Urinary bladder (tissue), 4 donors: ENCODE measurements around the gene CHRNA3. TPM values are rescaled to one million over a fixed set of nuclear protein-coding genes. Genes with fewer than 3 reads are reported as not detected.

Experiments
- DNase-seq: peaks from one replicate; pipeline ENCODE4 v3.0.0-alpha.2; 2015; ENCODE audit errors: extremely low spot score
- H3K27ac ChIP-seq: one replicate; pipeline ENCODE4 v1.5.1; 2013; ENCODE audit warnings: low read depth, mild to moderate bottlenecking, moderate library complexity
- H3K36me3 ChIP-seq: one replicate; pipeline ENCODE4 v1.6.1; 2013; ENCODE audit warnings: mild to moderate bottlenecking, moderate library complexity; ENCODE audit not compliant: insufficient read depth
- H3K4me1 ChIP-seq: one replicate; pipeline ENCODE4 v1.6.1; 2013; ENCODE audit warnings: mild to moderate bottlenecking, moderate library complexity; ENCODE audit not compliant: insufficient read depth
- H3K4me3 ChIP-seq: one replicate; pipeline ENCODE4 v1.5.1; 2013; ENCODE audit warnings: low read depth, low read length
- WGBS: extraction: QIAGEN DNeasy Blood & Tissue Kit; methylation state at CpG from one replicate; pipeline ENCODE4 v1.1.7; 2013; 5-methylcytosine and 5-hydroxymethylcytosine counted together
- polyA plus RNA-seq: library from polyadenylated mRNA; stranded (reverse); fragments of 200-250 nt; gene quantifications from one replicate; pipeline ENCODE4 v1.2.3, GENCODE V29; 2013
- total RNA-seq: library from RNA; depleted of rRNA; stranded (reverse); fragments of >200 nt; gene quantifications from one replicate; pipeline ENCODE4 v1.2.3, GENCODE V29; 2014
- donor health status: healthy with polysubstance abuse.
- donor health status: healthy.

Gene CHRNA3
- total RNA-seq = 4.7 TPM
- polyA plus RNA-seq = 2.6 TPM

- H3K27ac ChIP-seq = no peak within 1 kb of the TSS
- no peak for DNase-seq
- H3K4me1 ChIP-seq = no peaks in the 10 kb centered on the region
- H3K36me3 ChIP-seq = no peaks in the 10 kb centered on the region
- H3K4me3 ChIP-seq = peak within 1 kb of the TSS; percentile 36
- 3% methylated on average over 102 of the region's 102 CpGs for WGBS
Measured at GRCh38 chr15:78620527-78621421, at the start of gene CHRNA3. Gene CHRNA3 (minus strand): TSS chr15:78620996. CDS start chr15:78620794, 202 bp downstream.

GRCh38 chr15:78668987-78669386, 48.2 kb upstream of the CHRNA3 start:
- no peak for DNase-seq

GRCh38 chr15:78667578-78668236, 46.9 kb upstream of the CHRNA3 start:
- Histone ChIP-seq H3K4me3 (no peak overlapping the region), H3K4me1 (no peaks in the 10 kb centered on the region), H3K36me3 (no peaks in the 10 kb centered on the region), H3K27ac (no peak overlapping the region)
- WGBS = 84% methylated on average over 8 of the region's 8 CpGs
- DNase-seq = no peak

More at GRCh38 chr15:78668987-78669386, 48.2 kb upstream of the CHRNA3 start:
- Histone ChIP-seq H3K36me3 (no peaks in the 10 kb centered on the region), H3K4me1 (no peaks in the 10 kb centered on the region), H3K27ac (no peak overlapping the region), H3K4me3 (no peak overlapping the region)
- 46% methylated on average over 2 of the region's 2 CpGs for WGBS

GRCh38 chr15:78666010-78666409, 45.2 kb upstream of the CHRNA3 start:
- no peak overlapping the region for H3K27ac ChIP-seq
- H3K4me3 ChIP-seq = no peak overlapping the region
- no peak for DNase-seq
- no peaks in the 10 kb centered on the region for H3K4me1 ChIP-seq
- 91% methylated on average over 6 of the region's 6 CpGs for WGBS
- H3K36me3 ChIP-seq = no peaks in the 10 kb centered on the region

GRCh38 chr15:78663703-78664102, 42.9 kb upstream of the CHRNA3 start:
- H3K27ac ChIP-seq = no peak overlapping the region
- H3K36me3 ChIP-seq = no peaks in the 10 kb centered on the region
- H3K4me1 ChIP-seq = no peaks in the 10 kb centered on the region
- H3K4me3 ChIP-seq = no peak overlapping the region
- whole genome bisulfite sequencing = 76% methylated on average over 1 of the region's 1 CpG
- DNase-seq = no peak

GRCh38 chr15:78662028-78662427, 41.2 kb upstream of the CHRNA3 start:
- WGBS = 67% methylated on average over 5 of the region's 5 CpGs
- H3K4me3 ChIP-seq = no peak overlapping the region
- no peaks in the 10 kb centered on the region for H3K36me3 ChIP-seq
- DNase-seq = no peak
- H3K4me1 ChIP-seq = no peaks in the 10 kb centered on the region
- H3K27ac ChIP-seq = no peak overlapping the region

GRCh38 chr15:78661001-78661400, 40.2 kb upstream of the CHRNA3 start:
- Histone ChIP-seq H3K4me1 (no peaks in the 10 kb centered on the region), H3K27ac (no peak overlapping the region), H3K36me3 (no peaks in the 10 kb centered on the region), H3K4me3 (no peak overlapping the region)
- no peak for DNase-seq
- 97% methylated on average over 19 of the region's 19 CpGs for WGBS

GRCh38 chr15:78660584-78660983, 39.8 kb upstream of the CHRNA3 start:
- 76% methylated on average over 9 of the region's 9 CpGs for WGBS
- DNase-seq = no peak
- no peak overlapping the region for H3K27ac ChIP-seq

GRCh38 chr15:78658823-78659222, 38.0 kb upstream of the CHRNA3 start:
- no peak for DNase-seq
- Histone ChIP-seq H3K4me3 (no peak overlapping the region), H3K4me1 (no peaks in the 10 kb centered on the region)

More at GRCh38 chr15:78660584-78660983, 39.8 kb upstream of the CHRNA3 start:
- Histone ChIP-seq H3K36me3 (no peaks in the 10 kb centered on the region), H3K4me1 (no peaks in the 10 kb centered on the region), H3K4me3 (no peak overlapping the region)

GRCh38 chr15:78654272-78654671, 33.5 kb upstream of the CHRNA3 start:
- Histone ChIP-seq H3K27ac (no peak overlapping the region), H3K4me1 (no peaks in the 10 kb centered on the region), H3K36me3 (no peaks in the 10 kb centered on the region), H3K4me3 (no peak overlapping the region)
- no peak for DNase-seq
- WGBS = 85% methylated on average over 4 of the region's 4 CpGs

More at GRCh38 chr15:78658823-78659222, 38.0 kb upstream of the CHRNA3 start:
- Histone ChIP-seq H3K27ac (no peak overlapping the region), H3K36me3 (no peaks in the 10 kb centered on the region)

- H3K36me3 ChIP-seq = no peaks in the 10 kb centered on the region
- H3K27ac ChIP-seq = no peak overlapping the region
- H3K4me1 ChIP-seq = no peaks in the 10 kb centered on the region
- no peak for DNase-seq
- H3K4me3 ChIP-seq = no peak overlapping the region
- 98% methylated on average over 1 of the region's 1 CpG for WGBS
Measured at GRCh38 chr15:78651930-78652615, 31.3 kb upstream of the CHRNA3 start.

- H3K4me1 ChIP-seq = no peaks in the 10 kb centered on the region
- no peaks in the 10 kb centered on the region for H3K36me3 ChIP-seq
- 67% methylated on average over 3 of the region's 3 CpGs for WGBS
- H3K4me3 ChIP-seq = no peak overlapping the region
- DNase-seq = no peak
- no peak overlapping the region for H3K27ac ChIP-seq
Measured at GRCh38 chr15:78651007-78651406, 30.2 kb upstream of the CHRNA3 start.

- 90% methylated on average over 4 of the region's 4 CpGs for WGBS
- H3K27ac ChIP-seq = no peak overlapping the region
Measured at GRCh38 chr15:78650022-78650421, 29.2 kb upstream of the CHRNA3 start.

More at GRCh38 chr15:78650022-78650421, 29.2 kb upstream of the CHRNA3 start:
- Histone ChIP-seq H3K4me3 (no peak overlapping the region), H3K4me1 (no peaks in the 10 kb centered on the region), H3K36me3 (no peaks in the 10 kb centered on the region)
- no peak for DNase-seq
